Mesenchymal stem cell (in vitro differentiated cells and primary cell): ENCODE measurements around the gene BABAM2.

Source experiments
- DNase-seq: peaks from one replicate; pipeline ENCODE4 v3.0.0-alpha.2; 2013
- H2AFZ ChIP-seq: one replicate; pipeline ENCODE4 v1.6.1; 2013; ENCODE audit warnings: low read depth, mild to moderate bottlenecking, control low read depth, inconsistent platforms, low read length, moderate library complexity
- H2AK5ac ChIP-seq: 2 replicates; pipeline ENCODE4 v1.6.1; 2013; ENCODE audit warnings: low read length, moderate library complexity, mild to moderate bottlenecking, inconsistent platforms; ENCODE audit not compliant: severe bottlenecking
- H2BK120ac ChIP-seq: one replicate; pipeline ENCODE4 v1.6.1; 2013; ENCODE audit warnings: low read depth, mild to moderate bottlenecking, inconsistent platforms, low read length, moderate library complexity
- H2BK12ac ChIP-seq, 2 experiments: one replicate each; pipeline ENCODE4 v1.6.1; 2013; ENCODE audit warnings: inconsistent platforms in 2 of 2, low read length in 2 of 2, mild to moderate bottlenecking in 2 of 2, moderate library complexity in 2 of 2, control low read depth in 1 of 2
- H2BK15ac ChIP-seq: one replicate; pipeline ENCODE4 v1.6.1; 2013; ENCODE audit warnings: mild to moderate bottlenecking, low read depth, inconsistent platforms; ENCODE audit not compliant: poor library complexity, severe bottlenecking
- H2BK5ac ChIP-seq: 2 replicates; pipeline ENCODE4 v1.6.1; 2013; ENCODE audit warnings: low read depth, mild to moderate bottlenecking, low read length, control low read depth, inconsistent platforms; ENCODE audit not compliant: poor library complexity, severe bottlenecking
- H3K14ac ChIP-seq, 2 experiments: one replicate each; pipeline ENCODE4 v1.6.1; 2013; ENCODE audit warnings: inconsistent platforms in 2 of 2, low read length in 2 of 2, control low read depth in 1 of 2, mild to moderate bottlenecking in 1 of 2, moderate library complexity in 1 of 2
- H3K18ac ChIP-seq, 2 experiments: one replicate each; pipeline ENCODE4 v1.6.1; 2013; ENCODE audit warnings: inconsistent platforms in 2 of 2, low read length in 2 of 2, control low read depth in 1 of 2, low read depth in 1 of 2, mild to moderate bottlenecking in 1 of 2
- H3K23ac ChIP-seq, 2 experiments: one replicate each; pipeline ENCODE4 v1.6.1; 2013; ENCODE audit warnings: inconsistent platforms in 2 of 2, low read length in 2 of 2, mild to moderate bottlenecking in 2 of 2, moderate library complexity in 2 of 2, control low read depth in 1 of 2
- H3K27ac ChIP-seq: 2 replicates; pipeline ENCODE4 v1.5.1; 2013; ENCODE audit warnings: mild to moderate bottlenecking, moderate library complexity, low read length, control low read depth, inconsistent platforms; ENCODE audit not compliant: poor library complexity, severe bottlenecking
- H3K27me3 ChIP-seq, 2 experiments: 2 replicates each; pipeline versions ENCODE4 v1.6.1 to v1.7.0; 2013; ENCODE audit warnings: low read length in 2 of 2, mild to moderate bottlenecking in 2 of 2, moderate library complexity in 2 of 2, control low read depth in 1 of 2, inconsistent platforms in 1 of 2; ENCODE audit not compliant: control insufficient read depth in 1 of 2, insufficient read depth in 1 of 2
- H3K36me3 ChIP-seq, 2 experiments: 2 replicates each; pipeline versions ENCODE4 v1.6.1 to v1.7.0; 2013; ENCODE audit warnings: low read length in 2 of 2, control low read depth in 1 of 2, inconsistent platforms in 1 of 2, low read depth in 1 of 2, mild to moderate bottlenecking in 1 of 2; ENCODE audit not compliant: insufficient read depth in 2 of 2, control insufficient read depth in 1 of 2
- H3K4ac ChIP-seq, 2 experiments: one replicate each; pipeline ENCODE4 v1.6.1; 2013; ENCODE audit warnings: inconsistent platforms in 2 of 2, low read length in 2 of 2, mild to moderate bottlenecking in 2 of 2, moderate library complexity in 2 of 2, control low read depth in 1 of 2, low read depth in 1 of 2
- H3K4me1 ChIP-seq: 2 replicates; pipeline ENCODE4 v1.6.1; 2013; ENCODE audit warnings: low read depth, low read length, control low read depth; ENCODE audit not compliant: control insufficient read depth, insufficient read depth
- H3K4me2 ChIP-seq: 2 replicates; pipeline ENCODE4 v1.6.1; 2013; ENCODE audit warnings: low read length, mild to moderate bottlenecking, inconsistent platforms; ENCODE audit not compliant: poor library complexity, severe bottlenecking
- H3K4me3 ChIP-seq, 2 experiments: 2 replicates each; pipeline versions ENCODE4 v1.5.1 to v1.7.0; 2013; ENCODE audit warnings: low read length in 2 of 2, mild to moderate bottlenecking in 2 of 2, control low read depth in 1 of 2, low read depth in 1 of 2; ENCODE audit not compliant: insufficient read depth in 1 of 2
- H3K79me1 ChIP-seq: replicated peaks from 2 replicates; pipeline ENCODE4 v1.6.1; 2013; ENCODE audit warnings: mild to moderate bottlenecking, control low read depth, low read length, inconsistent platforms; ENCODE audit not compliant: poor library complexity, severe bottlenecking
- H3K9ac ChIP-seq: 2 replicates; pipeline ENCODE4 v1.7.0; 2013; ENCODE audit warnings: mild to moderate bottlenecking, low read length, moderate library complexity
- H3K9me3 ChIP-seq: 2 replicates; pipeline ENCODE4 v1.7.0; 2013; ENCODE audit warnings: mild to moderate bottlenecking, low read length; ENCODE audit not compliant: control insufficient read depth
- H4K8ac ChIP-seq: one replicate; pipeline ENCODE4 v1.6.1; 2013; ENCODE audit warnings: inconsistent platforms, mild to moderate bottlenecking, low read length, moderate library complexity
- H4K91ac ChIP-seq: one replicate; pipeline ENCODE4 v1.6.1; 2013; ENCODE audit warnings: mild to moderate bottlenecking, low read length, inconsistent platforms
- WGBS: methylation state at CpG from one replicate; pipeline ENCODE4 v1.1.7; 2013; ENCODE audit warnings: mixed read lengths; 5-methylcytosine and 5-hydroxymethylcytosine counted together

BABAM2 gene

GRCh38 chr2:28319118-28320008 is 428.8 kb downstream of the BABAM2 start:
- Histone ChIP-seq H3K4me1 (peaks cover 26% of the 10 kb centered on the region), H2BK5ac (no peak overlapping the region), H3K9ac (no peak overlapping the region), H2AFZ (no peak overlapping the region), H3K23ac (no peak overlapping the region), H3K9me3 (no peaks in the 10 kb centered on the region), H3K4me3 (no peak overlapping the region), H3K18ac (no peak overlapping the region), H4K91ac (peak overlapping the region; percentile 12), H3K36me3 (peaks cover 0 to 6% of the 10 kb centered on the region in 2 experiments), H3K4me2 (no peak overlapping the region), H3K27me3 (no peaks in the 10 kb centered on the region), H3K4ac (no peak overlapping the region), H2BK15ac (peak overlapping the region; percentile 17), H3K79me1 (no peaks in the 10 kb centered on the region), H2BK120ac (no peak overlapping the region), H2BK12ac (no peak overlapping the region), H3K14ac (no peak overlapping the region), H4K8ac (no peak overlapping the region), H2AK5ac (peak overlapping the region; percentile 2), H3K27ac (peak overlapping the region; percentile 40)
- no peak for DNase-seq
- 93% methylated on average over 15 of the region's 15 CpGs for WGBS

GRCh38 chr2:28320009-28320365 is 429.5 kb downstream of the BABAM2 start:
- Histone ChIP-seq H2BK15ac (no peak overlapping the region), H3K4me2 (no peak overlapping the region), H3K9me3 (no peaks in the 10 kb centered on the region), H4K8ac (no peak overlapping the region), H3K27me3 (no peaks in the 10 kb centered on the region), H3K18ac (no peak overlapping the region), H3K27ac (peak overlapping the region; percentile 61), H2AFZ (no peak overlapping the region), H3K36me3 (peaks cover 0 to 6% of the 10 kb centered on the region in 2 experiments), H3K9ac (no peak overlapping the region), H2BK120ac (no peak overlapping the region), H2AK5ac (no peak overlapping the region), H3K4me1 (peaks cover 26% of the 10 kb centered on the region), H4K91ac (peak overlapping the region; percentile 12), H3K4ac (no peak overlapping the region), H3K14ac (no peak overlapping the region), H3K79me1 (no peaks in the 10 kb centered on the region), H2BK12ac (no peak overlapping the region), H2BK5ac (no peak overlapping the region), H3K4me3 (no peak overlapping the region), H3K23ac (no peak overlapping the region)
- WGBS, result 90% methylated on average over 5 of the region's 6 CpGs
- DNase-seq, result no peak

GRCh38 chr2:28320371-28320770 is 429.8 kb downstream of the BABAM2 start:
- no peak overlapping the region for H2AK5ac ChIP-seq
- H3K27me3 ChIP-seq, result no peaks in the 10 kb centered on the region
- H3K23ac ChIP-seq, result no peak overlapping the region
- H2AFZ ChIP-seq, result no peak overlapping the region
- H3K4me3 ChIP-seq, result no peak overlapping the region
- H2BK12ac ChIP-seq, result no peak overlapping the region
- no peak overlapping the region for H2BK120ac ChIP-seq
- H2BK15ac ChIP-seq, result no peak overlapping the region
- H3K79me1 ChIP-seq, result no peaks in the 10 kb centered on the region
- peaks cover 0 to 6% of the 10 kb centered on the region in 2 experiments for H3K36me3 ChIP-seq
- WGBS, result 93% methylated on average over 7 of the region's 7 CpGs
- no peak overlapping the region for H4K91ac ChIP-seq
- no peak overlapping the region for H2BK5ac ChIP-seq
- H3K9me3 ChIP-seq, result no peaks in the 10 kb centered on the region
- no peak overlapping the region for H3K4me2 ChIP-seq
- no peak overlapping the region for H3K18ac ChIP-seq
- DNase-seq, result no peak
- no peak overlapping the region for H3K9ac ChIP-seq
- peak overlapping the region; percentile 61 for H3K27ac ChIP-seq
- H3K4ac ChIP-seq, result no peak overlapping the region
- H4K8ac ChIP-seq, result no peak overlapping the region
- H3K4me1 ChIP-seq, result peaks cover 29% of the 10 kb centered on the region
- no peak overlapping the region for H3K14ac ChIP-seq

GRCh38 chr2:28321426-28321825 is 430.9 kb downstream of the BABAM2 start:
- peak overlapping the region; percentile 51 for H3K27ac ChIP-seq
- H2AFZ ChIP-seq, result no peak overlapping the region
- peaks cover 40% of the 10 kb centered on the region for H3K4me1 ChIP-seq
- H3K9me3 ChIP-seq, result no peaks in the 10 kb centered on the region
- H4K91ac ChIP-seq, result no peak overlapping the region
- H3K4ac ChIP-seq, result no peak overlapping the region
- no peak overlapping the region for H3K18ac ChIP-seq
- no peak overlapping the region for H3K4me3 ChIP-seq
- no peak overlapping the region for H2BK120ac ChIP-seq
- H3K14ac ChIP-seq, result no peak overlapping the region
- no peaks in the 10 kb centered on the region for H3K27me3 ChIP-seq
- no peak overlapping the region for H2BK12ac ChIP-seq
- no peak overlapping the region for H3K9ac ChIP-seq
- H3K4me2 ChIP-seq, result no peak overlapping the region
- WGBS, result 74% methylated on average over 4 of the region's 4 CpGs
- H4K8ac ChIP-seq, result no peak overlapping the region
- no peaks in the 10 kb centered on the region for H3K79me1 ChIP-seq
- DNase-seq, result no peak
- no peak overlapping the region for H3K23ac ChIP-seq
- no peak overlapping the region for H2AK5ac ChIP-seq
- no peak overlapping the region for H2BK5ac ChIP-seq
- H2BK15ac ChIP-seq, result peak overlapping the region; percentile 8
- peaks cover 0 to 6% of the 10 kb centered on the region in 2 experiments for H3K36me3 ChIP-seq
